Measurements from ENCODE around the gene UBE2G2.

GRCh38 chr21:44757731-44758130, 43.9 kb downstream of the UBE2G2 start:
- TF ChIP-seq POLR2A (IDR thresholded peaks at IDR 0.05; ENCODE audit: extremely low read depth, insufficient read length) (no peak), CTCF (IDR thresholded peaks at IDR 0.05; ENCODE audit: low read depth, low read length) (no peak), MYC (IDR thresholded peaks at IDR 0.05; ENCODE audit: low read depth, low read length) (no peak)

Data from NB4 (cell line).